Upper lobe of left lung (tissue), 4 donors: ENCODE results near the gene GPR27.

Experiments
- EP300 ChIP-seq, 4 donors: sonication (generic); formaldehyde crosslinking; IDR thresholded peaks; one replicate each; pipeline ENCODE4 v1.5.1; 2017; ENCODE audit warnings: antibody characterized with exemption in 4 of 4, control low read depth in 2 of 4
- POLR2A ChIP-seq, 4 donors: fragments of 450-650 bp; IDR thresholded peaks; one replicate each; pipeline ENCODE4 v1.5.1; 2016 to 2017; ENCODE audit warnings: antibody characterized with exemption in 4 of 4, mild to moderate bottlenecking in 2 of 4
- POLR2AphosphoS5 ChIP-seq, 2 donors: sonication (generic); formaldehyde crosslinking; IDR thresholded peaks; one replicate each; pipeline ENCODE4 v1.5.1; 2017; ENCODE audit warnings: antibody characterized with exemption in 2 of 2
- TF ChIP-seq, protein P1 (sequence below), 6 experiments: fragments of 450-650 bp in 4 of 6; fragments of 200-600 bp in 2 of 6; sonication (generic) in 2 of 6; IDR thresholded peaks; one replicate each; pipeline ENCODE4 v1.5.1; 2016 to 2019; ENCODE audit warnings: antibody characterized with exemption in 6 of 6

DNA sequence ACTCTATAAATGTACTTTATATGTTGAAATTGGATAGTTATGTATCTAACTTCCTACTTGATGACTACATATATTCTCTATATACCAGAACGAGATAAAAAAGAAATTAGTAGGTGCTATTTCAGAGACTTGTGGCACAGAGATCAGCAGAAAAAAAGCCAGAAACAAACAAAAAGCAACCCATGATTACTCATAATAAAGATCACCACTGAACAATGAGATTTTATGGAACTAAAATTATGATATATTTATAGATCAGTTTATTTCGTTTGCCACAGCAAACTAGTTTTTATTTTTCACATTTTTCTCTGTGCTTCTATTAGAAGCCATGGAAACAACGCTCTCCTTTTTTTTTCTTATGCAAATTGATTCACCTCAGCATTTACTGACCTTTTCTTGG is 46.4 kb downstream of the GPR27 start:
- TF ChIP-seq, protein P1, sequence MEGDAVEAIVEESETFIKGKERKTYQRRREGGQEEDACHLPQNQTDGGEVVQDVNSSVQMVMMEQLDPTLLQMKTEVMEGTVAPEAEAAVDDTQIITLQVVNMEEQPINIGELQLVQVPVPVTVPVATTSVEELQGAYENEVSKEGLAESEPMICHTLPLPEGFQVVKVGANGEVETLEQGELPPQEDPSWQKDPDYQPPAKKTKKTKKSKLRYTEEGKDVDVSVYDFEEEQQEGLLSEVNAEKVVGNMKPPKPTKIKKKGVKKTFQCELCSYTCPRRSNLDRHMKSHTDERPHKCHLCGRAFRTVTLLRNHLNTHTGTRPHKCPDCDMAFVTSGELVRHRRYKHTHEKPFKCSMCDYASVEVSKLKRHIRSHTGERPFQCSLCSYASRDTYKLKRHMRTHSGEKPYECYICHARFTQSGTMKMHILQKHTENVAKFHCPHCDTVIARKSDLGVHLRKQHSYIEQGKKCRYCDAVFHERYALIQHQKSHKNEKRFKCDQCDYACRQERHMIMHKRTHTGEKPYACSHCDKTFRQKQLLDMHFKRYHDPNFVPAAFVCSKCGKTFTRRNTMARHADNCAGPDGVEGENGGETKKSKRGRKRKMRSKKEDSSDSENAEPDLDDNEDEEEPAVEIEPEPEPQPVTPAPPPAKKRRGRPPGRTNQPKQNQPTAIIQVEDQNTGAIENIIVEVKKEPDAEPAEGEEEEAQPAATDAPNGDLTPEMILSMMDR (IDR thresholded peaks at IDR 0.05) = no peak
- no peak for TF ChIP-seq POLR2A (IDR thresholded peaks at IDR 0.05)
- TF ChIP-seq POLR2AphosphoS5 (IDR thresholded peaks at IDR 0.05) = no peak
- TF ChIP-seq EP300 (IDR thresholded peaks at IDR 0.05) = no peak
